ENCODE data around the gene LIN7B. TPM values are rescaled to one million over a fixed set of nuclear protein-coding genes. Genes with fewer than 3 reads are reported as not detected.

The LIN7B gene
- total RNA-seq, 1 donor from 2014 or later: 32.6 TPM

- TF ChIP-seq CTCF (IDR thresholded peaks at IDR 0.05; ENCODE audit: partially characterized antibody, unreplicated experiment): no peak
- Mint-ChIP-seq H3K4me1 (ENCODE audit: low read depth, unreplicated experiment) (peaks cover 13% of the 10 kb centered on the region), H3K36me3 (ENCODE audit: unreplicated experiment) (peaks cover 10% of the 10 kb centered on the region), H3K4me3 (ENCODE audit: unreplicated experiment) (peak overlapping the region; percentile 81), H3K27me3 (ENCODE audit: unreplicated experiment) (peaks cover 23% of the 10 kb centered on the region), H3K9me3 (ENCODE audit: unreplicated experiment) (peaks cover 22% of the 10 kb centered on the region), H3K27ac (ENCODE audit: unreplicated experiment) (no peak overlapping the region)
- no peak for DNase-seq
Observed at GRCh38 chr19:49150944-49151243, 36.7 kb downstream of the LIN7B start.

- peak overlapping the region; percentile 68 for H3K27ac Mint-ChIP-seq (ENCODE audit: unreplicated experiment)
- peaks cover 20% of the 10 kb centered on the region for H3K9me3 Mint-ChIP-seq (ENCODE audit: unreplicated experiment)
- peaks cover 10% of the 10 kb centered on the region for H3K36me3 Mint-ChIP-seq (ENCODE audit: unreplicated experiment)
- TF ChIP-seq CTCF (IDR thresholded peaks at IDR 0.05; ENCODE audit: partially characterized antibody, unreplicated experiment): no peak
- peak overlapping the region; percentile 81 for H3K4me3 Mint-ChIP-seq (ENCODE audit: unreplicated experiment)
- peak; percentile 79 for DNase-seq
- H3K4me1 Mint-ChIP-seq (ENCODE audit: low read depth, unreplicated experiment): peaks cover 15% of the 10 kb centered on the region
- H3K27me3 Mint-ChIP-seq (ENCODE audit: unreplicated experiment): peaks cover 23% of the 10 kb centered on the region
Observed at GRCh38 chr19:49151267-49152118, 37.3 kb downstream of the LIN7B start.

- no peak overlapping the region for H3K27ac Mint-ChIP-seq (ENCODE audit: unreplicated experiment)
- no peak for DNase-seq
- no peak for TF ChIP-seq CTCF (IDR thresholded peaks at IDR 0.05; ENCODE audit: partially characterized antibody, unreplicated experiment)
- peaks cover 10% of the 10 kb centered on the region for H3K36me3 Mint-ChIP-seq (ENCODE audit: unreplicated experiment)
- no peak overlapping the region for H3K4me3 Mint-ChIP-seq (ENCODE audit: unreplicated experiment)
- H3K27me3 Mint-ChIP-seq (ENCODE audit: unreplicated experiment): peaks cover 21% of the 10 kb centered on the region
- peaks cover 18% of the 10 kb centered on the region for H3K9me3 Mint-ChIP-seq (ENCODE audit: unreplicated experiment)
- H3K4me1 Mint-ChIP-seq (ENCODE audit: low read depth, unreplicated experiment): peaks cover 15% of the 10 kb centered on the region
Observed at GRCh38 chr19:49152119-49152550, 38.0 kb downstream of the LIN7B start.

- peaks cover 19% of the 10 kb centered on the region for H3K9me3 Mint-ChIP-seq (ENCODE audit: unreplicated experiment)
- no peak overlapping the region for H3K27ac Mint-ChIP-seq (ENCODE audit: unreplicated experiment)
- TF ChIP-seq CTCF (IDR thresholded peaks at IDR 0.05; ENCODE audit: partially characterized antibody, unreplicated experiment): no peak
- peaks cover 11% of the 10 kb centered on the region for H3K36me3 Mint-ChIP-seq (ENCODE audit: unreplicated experiment)
- DNase-seq: no peak
- H3K4me1 Mint-ChIP-seq (ENCODE audit: low read depth, unreplicated experiment): peaks cover 15% of the 10 kb centered on the region
- peaks cover 20% of the 10 kb centered on the region for H3K27me3 Mint-ChIP-seq (ENCODE audit: unreplicated experiment)
- H3K4me3 Mint-ChIP-seq (ENCODE audit: unreplicated experiment): peak overlapping the region; percentile 4
Observed at GRCh38 chr19:49153167-49153809, 39.1 kb downstream of the LIN7B start.

GRCh38 chr19:49154279-49154678, 40.1 kb downstream of the LIN7B start:
- peaks cover 15% of the 10 kb centered on the region for H3K36me3 Mint-ChIP-seq (ENCODE audit: unreplicated experiment)
- H3K4me1 Mint-ChIP-seq (ENCODE audit: low read depth, unreplicated experiment): peaks cover 15% of the 10 kb centered on the region
- no peak for DNase-seq
- H3K4me3 Mint-ChIP-seq (ENCODE audit: unreplicated experiment): no peak overlapping the region
- peaks cover 20% of the 10 kb centered on the region for H3K27me3 Mint-ChIP-seq (ENCODE audit: unreplicated experiment)
- H3K9me3 Mint-ChIP-seq (ENCODE audit: unreplicated experiment): peaks cover 21% of the 10 kb centered on the region
- TF ChIP-seq CTCF (IDR thresholded peaks at IDR 0.05; ENCODE audit: partially characterized antibody, unreplicated experiment): no peak
- H3K27ac Mint-ChIP-seq (ENCODE audit: unreplicated experiment): no peak overlapping the region

Data from glutamatergic neuron (in vitro differentiated cells).